HG03571 (cell line): Measurements from ENCODE around the gene NTN5.
"Not testable (repeated sequence)": the region's sequence is repeated elsewhere in the genome, so short reads cannot be mapped to it uniquely, and the experiment has no call there.

Experiments used
- ATAC-seq: cut with Tn5 transposase; IDR thresholded peaks from one replicate; pipeline ENCODE4 v1.9.1; 2021; ENCODE audit not compliant: unreplicated experiment

Gene NTN5

DNA sequence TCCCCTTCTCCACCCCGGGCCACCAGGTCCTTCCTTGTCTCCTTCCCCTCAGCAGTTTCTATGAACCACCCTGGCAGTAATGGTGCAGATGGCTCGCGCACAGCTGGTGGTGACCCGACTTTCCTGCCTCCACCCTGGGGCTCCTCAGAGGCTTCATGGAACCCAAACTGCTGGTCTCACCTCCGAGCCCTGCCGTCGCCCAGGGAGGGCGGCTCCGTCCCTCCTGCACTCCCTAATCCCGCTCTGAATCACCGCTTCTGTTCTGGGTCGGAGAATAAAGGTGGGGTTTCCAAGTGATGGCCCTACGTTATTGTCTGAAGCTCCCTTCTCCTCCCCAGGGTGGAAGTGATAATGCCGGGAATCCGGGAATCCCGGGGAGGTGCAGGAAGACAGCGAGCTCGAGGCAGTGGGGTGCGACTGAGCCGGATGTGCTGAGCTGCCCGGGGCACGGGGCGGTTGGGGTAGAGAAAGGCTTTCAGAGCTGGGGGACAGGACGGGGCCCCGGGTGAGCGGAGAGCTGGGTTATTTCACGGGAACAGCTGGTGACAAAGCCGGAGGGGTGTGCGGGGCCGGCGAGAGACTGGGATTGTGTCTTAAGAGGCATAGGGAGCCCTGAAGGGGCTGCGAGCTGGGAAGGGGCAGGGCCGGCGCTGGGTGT is 23.7 kb upstream of the NTN5 start:
- no peak for ATAC-seq

- ATAC-seq, result no peak
Measured at GRCh38 chr19:48695743-48696352, 23.0 kb upstream of the NTN5 start, which contains the start of gene FUT2. FUT2 (plus strand) TSS chr19:48695971; CDS start chr19:48702957, 6,986 bp downstream.

DNA sequence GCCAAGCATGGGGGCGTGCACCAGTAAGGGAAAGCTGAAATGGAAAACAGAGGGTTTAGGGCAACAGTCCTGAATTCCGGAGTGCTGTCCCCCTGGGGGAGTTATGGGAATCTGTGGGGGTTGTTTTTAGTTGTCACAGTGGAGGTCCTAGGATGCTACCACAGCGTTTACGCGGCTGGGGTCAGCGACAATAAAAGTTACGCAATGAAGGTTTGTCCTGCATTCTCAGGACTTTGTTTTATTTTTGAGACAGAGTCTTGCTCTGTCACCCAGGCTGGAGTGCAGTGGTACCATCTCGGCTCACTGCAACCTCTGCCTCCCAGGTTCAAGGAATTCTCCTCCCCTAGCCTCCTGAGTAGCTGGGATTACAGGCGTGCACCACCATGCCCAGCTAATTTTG is 20.8 kb upstream of the NTN5 start:
- not testable (repeated sequence) for ATAC-seq

GRCh38 chr19:48689449-48689848 is 16.6 kb upstream of the NTN5 start:
- ATAC-seq, result no peak

DNA sequence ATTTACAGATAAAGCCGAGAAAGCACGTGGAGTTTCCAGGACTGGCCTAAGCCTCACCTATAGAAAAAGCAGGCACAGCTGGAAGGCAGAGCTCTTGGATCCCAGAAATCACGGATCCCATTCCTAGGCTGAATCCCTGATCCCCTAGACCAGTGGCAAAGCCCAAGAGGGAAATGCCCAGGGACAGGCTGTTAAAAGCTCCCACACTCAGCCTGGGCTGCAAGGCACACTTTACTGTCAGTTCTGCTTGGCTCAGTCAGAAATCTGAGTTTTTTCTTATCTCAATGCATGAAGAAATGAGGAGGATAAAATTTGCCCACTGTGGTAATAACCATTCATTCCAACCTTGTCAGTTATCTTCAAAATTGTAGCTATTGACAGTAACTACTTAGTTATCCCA is 15.0 kb upstream of the NTN5 start:
- ATAC-seq, result no peak

- not testable (repeated sequence) for ATAC-seq
Measured at GRCh38 chr19:48686637-48687036, 13.8 kb upstream of the NTN5 start.

DNA sequence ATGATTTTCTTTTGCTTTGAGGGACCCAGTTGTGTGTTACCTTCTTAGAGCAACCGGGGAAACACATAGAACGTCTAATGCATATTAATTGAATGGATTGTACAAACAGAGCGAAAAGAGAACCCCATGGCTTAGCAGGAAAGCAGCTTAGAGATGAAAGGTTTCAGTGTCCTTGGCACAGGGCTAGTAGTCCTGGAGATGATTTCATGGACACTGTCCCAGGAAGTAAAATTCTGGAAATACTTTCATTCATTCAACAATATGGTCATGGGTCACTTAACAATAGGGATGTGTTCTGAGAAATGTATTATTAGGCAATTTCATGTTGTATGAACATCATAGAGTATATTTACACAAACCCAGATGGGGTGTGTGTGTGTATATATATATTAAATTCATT is 13.3 kb upstream of the NTN5 start:
- no peak for ATAC-seq

GRCh38 chr19:48685583-48685982 is 12.8 kb upstream of the NTN5 start:
- ATAC-seq, result no peak

GRCh38 chr19:48683349-48683748 is 10.5 kb upstream of the NTN5 start:
- no peak for ATAC-seq

DNA sequence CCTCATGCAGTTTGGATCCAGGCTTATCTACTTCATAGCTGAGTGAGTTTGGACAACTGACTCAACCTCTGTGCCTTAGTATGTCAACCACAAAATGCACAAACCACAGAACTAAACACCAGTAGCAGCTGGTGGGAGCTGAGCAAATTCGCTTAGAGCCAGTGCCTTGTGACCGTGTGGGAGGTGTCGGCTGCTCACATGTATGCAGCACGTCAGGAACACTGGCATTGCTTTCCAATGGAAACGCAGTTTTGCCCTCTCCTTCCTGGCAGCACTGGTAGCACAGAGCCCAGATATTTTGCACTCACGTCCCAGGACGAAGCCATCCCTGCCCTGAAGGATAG is 8.3 kb upstream of the NTN5 start:
- no peak for ATAC-seq

GRCh38 chr19:48680436-48681126 is 7.8 kb upstream of the NTN5 start:
- no peak for ATAC-seq

DNA sequence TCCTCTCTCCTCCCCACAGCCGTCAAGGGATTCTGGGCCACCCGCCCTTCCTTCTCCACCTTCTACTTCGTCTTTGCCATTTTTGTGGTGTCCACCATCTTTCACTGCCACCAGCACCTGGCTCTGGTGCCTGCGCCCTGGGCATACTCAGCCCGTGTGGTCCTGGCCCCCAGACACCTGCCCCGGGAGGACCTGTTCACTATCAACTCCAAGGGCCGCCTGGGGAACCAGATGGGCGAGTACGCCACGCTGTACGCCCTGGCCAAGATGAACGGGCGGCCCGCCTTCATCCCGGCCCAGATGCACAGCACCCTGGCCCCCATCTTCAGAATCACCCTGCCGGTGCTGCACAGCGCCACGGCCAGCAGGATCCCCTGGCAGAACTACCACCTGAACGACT is 7.2 kb upstream of the NTN5 start:
- ATAC-seq, result not testable (repeated sequence)

GRCh38 chr19:48678201-48678600 is 5.4 kb upstream of the NTN5 start:
- no peak for ATAC-seq

DNA sequence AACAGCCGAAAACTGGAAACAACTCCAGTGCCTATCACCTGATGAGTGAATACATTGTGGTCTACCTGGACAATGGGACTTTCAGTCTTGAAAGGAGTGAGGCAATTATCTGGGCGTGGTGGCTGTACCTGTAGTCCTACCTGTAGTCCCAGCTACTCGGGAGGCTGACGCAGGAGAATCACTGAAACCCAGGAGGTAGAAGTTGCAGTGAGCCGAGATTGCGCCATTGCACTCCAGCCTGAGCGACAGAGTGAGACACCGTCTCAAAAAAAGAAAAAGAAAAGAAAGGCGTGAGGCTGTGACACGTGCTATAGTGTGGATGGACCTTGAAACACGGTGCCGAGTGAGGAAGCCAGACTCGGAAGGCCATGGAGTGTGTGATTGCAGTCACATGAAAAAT is 4.1 kb upstream of the NTN5 start:
- no peak for ATAC-seq

DNA sequence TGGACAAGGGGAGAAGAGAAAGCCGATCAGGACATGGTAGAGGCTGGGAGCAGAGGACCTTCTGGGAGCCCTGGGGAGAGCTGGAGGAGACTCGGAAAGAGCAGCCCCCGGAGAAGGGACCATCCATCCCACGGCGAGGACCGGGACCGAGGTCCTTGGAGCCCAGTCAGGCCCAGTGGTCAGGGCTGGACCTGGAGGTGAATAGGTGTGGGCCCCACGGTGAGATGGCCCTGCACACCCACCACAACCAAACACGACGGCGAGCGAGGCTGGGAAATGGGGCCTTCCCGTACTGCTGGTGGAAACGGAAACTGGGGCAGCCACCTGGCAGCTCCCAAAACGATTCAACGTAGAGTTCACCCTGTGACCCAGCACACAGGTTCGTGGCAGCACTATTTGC is 3.7 kb upstream of the NTN5 start:
- ATAC-seq, result no peak

DNA sequence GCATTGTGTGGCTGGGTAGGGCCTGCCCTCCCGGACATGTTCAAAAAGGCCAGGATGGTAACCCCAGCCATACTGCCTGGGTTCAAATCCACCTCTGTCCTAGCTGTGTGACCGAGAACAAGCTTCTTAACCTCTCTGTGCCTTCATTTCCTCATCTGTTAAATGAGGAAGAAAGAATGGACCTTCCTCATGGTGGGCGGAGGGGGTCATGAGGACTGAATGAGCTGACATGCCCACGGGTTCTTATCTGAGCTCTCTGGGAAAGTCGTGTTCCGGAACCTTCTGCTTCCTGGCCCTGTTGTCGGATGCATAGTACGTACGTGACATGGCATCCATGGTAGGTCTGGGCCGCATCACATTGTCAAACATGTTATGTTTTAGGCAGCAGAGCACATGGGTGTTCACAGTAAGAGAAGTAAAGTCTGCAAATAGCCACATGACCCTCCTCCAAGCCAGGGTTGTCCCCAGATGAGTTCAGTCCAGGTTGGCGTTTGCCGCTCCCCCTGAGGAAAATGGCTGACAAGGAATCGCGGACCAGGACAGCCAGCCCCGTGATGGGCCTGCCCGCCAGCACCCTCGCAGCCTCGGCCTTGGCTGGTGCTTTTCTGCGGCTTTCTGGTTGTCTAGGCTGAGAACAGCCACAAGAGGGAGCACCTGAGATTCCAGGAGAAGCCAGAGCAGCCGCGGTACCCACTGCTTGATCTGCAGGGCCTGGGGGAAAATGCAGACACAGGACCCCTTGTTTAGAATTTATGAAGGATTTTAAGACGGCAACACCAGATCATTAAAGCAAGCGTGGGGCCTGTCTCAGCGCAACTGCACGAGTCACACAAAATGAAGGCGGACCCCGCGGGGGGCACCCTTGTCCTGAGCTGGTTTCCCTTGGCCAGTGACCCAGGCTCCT is 2.4 kb upstream of the NTN5 start:
- no peak for ATAC-seq

DNA sequence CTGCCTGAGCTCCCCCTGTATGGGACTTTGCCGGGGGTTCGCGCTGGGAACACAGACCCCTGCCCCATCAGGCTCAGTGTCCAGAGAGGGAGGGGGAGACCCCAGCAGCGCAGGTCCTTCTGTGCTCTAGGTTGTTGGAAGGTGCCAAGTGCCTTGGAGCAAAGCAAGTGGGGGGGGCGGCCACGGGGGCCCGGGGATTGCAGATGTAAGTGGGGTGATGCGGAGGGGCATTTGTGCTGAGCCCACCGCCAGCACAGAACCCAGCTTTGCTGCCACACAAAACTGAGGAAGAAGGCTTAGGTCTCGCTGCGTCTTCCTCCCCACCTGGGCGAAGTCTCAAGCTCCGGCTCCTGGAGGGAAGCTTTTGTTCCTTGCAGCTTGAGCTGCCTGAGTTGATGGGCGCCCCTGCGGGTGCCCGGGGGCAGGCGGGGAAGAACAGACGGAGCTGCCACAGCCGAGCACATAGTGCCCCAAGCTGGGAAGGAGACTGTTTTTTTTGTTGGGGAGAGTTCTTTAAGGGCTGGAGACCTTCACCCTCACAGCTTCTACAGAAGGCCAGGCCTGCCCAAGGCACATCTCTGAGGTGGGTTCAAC is 1.5 kb upstream of the NTN5 start:
- ATAC-seq, result no peak

DNA sequence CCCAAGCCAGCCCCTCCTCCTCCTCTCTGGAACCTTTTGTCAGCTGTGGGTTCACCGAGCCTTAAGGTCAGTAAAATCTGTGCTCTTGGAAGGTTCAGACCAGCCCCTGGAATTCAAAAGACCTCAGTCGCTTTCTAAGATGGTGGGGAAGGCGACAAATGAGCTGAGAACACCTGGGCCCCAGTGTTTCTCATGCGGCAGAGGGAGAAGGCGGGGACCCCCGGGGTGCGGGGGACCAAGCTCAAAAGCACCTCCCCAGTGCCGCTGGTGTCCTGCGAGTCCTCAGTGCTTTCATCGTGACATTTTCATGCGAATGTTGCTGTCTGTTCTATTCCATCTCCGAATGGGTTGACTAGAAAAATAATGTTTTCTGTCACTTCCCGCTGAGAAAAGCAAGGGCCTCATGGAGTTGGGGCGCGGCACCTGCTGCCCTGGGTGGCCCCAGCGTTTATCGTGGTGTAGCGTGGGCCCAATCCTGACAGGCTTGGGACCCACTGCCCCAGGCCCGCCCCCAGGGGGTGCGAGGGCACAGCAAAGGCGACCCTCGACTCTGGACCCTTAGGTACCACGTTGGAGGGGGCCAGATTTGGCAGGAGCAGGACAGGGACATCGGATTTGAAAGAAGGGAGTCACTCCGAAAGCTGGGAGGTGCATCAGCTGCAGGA is 751 bp upstream of the NTN5 start:
- no peak for ATAC-seq

DNA sequence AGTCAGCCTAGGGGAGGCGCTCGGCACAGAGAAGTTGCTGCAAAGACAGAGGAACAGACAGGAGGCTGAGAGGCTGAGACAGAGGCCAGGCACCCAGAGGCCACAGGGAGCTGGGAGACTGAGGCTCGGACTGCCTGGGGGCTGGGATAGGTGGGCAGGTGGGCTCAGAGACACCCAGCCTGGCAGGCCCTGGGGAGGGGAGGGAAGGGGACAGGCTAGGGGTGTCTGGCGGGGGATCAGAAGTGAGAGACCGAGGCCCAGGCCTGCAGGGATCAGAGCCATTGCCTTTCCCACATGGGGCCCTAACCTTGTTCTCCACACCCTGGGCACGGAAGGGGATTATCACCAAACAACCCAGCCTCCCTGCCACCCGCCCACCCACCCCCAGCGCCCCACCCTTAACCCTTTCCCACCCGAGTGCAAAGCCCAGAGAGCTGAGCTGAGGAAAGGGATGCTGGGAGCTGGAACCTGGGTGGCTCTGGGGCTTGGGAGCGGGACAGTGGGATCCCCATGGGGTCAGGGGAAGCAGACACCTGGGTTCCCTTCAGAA is 1.3 kb downstream of the NTN5 start:
- no peak for ATAC-seq
